CMK (cell line): ENCODE results near the gene ARRB1.

Experiments
- DNase-seq: peaks from one replicate; pipeline ENCODE4 v3.0.0-alpha.2; 2010; ENCODE audit warnings: low read depth

ARRB1 gene

GRCh38 chr11:75273411-75274391 lies 77.8 kb downstream of the ARRB1 start:
- no peak for DNase-seq

- no peak for DNase-seq
Measured at GRCh38 chr11:75272821-75273301, 78.6 kb downstream of the ARRB1 start.

DNA sequence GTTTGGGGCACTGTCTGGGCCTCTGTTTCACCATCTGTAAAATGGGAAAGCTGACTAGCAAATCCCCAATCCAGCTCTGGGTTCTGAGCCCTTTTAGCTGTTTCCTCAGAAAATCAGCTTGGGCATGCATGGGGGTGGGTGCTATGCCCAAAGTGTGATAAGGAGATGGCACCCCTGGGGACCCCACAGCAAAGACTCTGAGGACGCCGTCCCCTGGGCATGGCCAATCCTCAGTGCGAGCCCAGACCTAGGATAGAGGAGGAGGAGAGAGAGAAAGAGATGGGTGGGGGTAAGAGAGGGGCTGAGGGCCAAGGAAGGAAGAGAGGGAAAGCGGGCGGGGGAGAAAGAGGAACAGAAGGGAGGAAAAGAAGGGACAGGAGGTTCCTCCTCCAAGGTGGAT lies 79.1 kb downstream of the ARRB1 start:
- DNase-seq = no peak

DNA sequence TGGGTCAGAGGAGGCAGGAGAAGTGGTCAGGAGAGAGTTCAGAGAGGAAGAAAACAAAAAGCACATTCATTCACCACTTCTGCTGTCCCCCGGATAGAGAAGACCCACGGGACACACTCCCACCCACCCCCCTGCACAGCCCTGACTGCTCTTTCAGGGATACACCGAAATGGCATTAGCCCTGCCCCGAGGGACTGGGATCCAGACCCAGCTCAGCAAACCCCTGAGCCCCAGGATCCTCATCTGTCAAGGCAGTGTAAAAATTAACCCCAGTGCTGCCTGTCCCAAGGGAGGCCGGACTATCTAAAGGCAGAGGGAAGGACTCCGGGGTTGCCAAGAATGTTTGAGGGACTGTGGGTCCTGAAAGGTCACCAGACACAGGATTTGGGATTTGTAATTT lies 79.7 kb downstream of the ARRB1 start:
- no peak for DNase-seq

- DNase-seq = no peak
Measured at GRCh38 chr11:75270896-75271418, 80.5 kb downstream of the ARRB1 start.

DNA sequence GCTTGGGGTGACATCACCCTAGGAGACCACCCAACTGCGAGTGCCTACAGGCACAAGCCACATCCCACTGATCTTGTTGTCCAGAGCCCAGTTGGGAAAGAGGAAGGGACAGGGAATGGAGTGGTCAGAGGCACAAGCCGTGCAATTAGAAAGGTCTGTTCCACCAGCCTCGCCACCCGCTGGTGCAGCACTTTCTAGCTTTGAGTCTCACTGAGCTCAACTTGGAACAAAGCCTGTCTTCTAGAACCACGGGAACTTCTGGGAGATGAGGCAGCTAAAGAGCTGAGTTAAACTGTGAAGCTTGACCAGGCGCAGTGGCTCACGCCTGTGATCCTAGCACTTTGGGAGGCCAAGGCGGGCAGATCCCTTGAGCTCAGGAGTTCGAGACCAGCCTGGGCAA lies 81.6 kb downstream of the ARRB1 start:
- no peak for DNase-seq

GRCh38 chr11:75269367-75269660 lies 82.1 kb downstream of the ARRB1 start:
- no peak for DNase-seq

- no peak for DNase-seq
Measured at GRCh38 chr11:75268626-75269366, 82.7 kb downstream of the ARRB1 start.

GRCh38 chr11:75267171-75267970 lies 84.1 kb downstream of the ARRB1 start:
- no peak for DNase-seq

DNA sequence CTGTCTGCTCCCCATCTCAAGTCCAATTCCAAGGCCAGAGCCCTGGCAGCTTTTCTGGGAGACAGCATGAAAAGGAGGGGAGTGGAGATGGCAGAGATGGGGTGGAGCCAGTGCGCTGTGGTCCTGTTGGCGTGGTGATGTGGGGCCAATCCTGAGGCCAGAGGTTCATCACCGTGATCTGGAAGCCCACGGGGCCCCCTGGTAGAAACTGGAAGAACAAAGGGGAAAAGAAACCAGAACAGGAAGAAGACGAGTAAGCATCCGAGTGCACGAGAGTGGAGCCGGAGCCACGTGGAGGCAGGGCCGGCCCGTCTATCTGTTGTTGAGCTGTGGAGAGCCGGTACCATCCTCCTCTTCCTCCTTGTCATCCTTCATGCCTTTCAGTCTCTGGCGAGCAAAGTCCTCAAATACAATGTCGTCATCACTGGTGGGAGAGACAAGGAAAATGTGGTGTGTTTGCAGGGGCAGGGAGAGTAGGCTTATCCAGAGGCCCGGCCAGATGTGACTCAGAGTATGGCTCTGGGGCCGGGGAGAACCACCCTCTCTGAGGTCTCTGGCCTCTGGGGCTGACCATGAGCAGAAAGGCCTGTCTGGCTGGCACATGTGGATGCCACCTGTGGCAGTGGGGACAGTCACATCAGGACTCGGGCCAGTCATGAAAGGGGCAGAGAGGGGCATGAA lies 85.5 kb downstream of the ARRB1 start:
- no peak for DNase-seq

GRCh38 chr11:75264971-75265370 lies 86.5 kb downstream of the ARRB1 start:
- DNase-seq = no peak

GRCh38 chr11:75264356-75264755 lies 87.1 kb downstream of the ARRB1 start:
- DNase-seq = no peak

DNA sequence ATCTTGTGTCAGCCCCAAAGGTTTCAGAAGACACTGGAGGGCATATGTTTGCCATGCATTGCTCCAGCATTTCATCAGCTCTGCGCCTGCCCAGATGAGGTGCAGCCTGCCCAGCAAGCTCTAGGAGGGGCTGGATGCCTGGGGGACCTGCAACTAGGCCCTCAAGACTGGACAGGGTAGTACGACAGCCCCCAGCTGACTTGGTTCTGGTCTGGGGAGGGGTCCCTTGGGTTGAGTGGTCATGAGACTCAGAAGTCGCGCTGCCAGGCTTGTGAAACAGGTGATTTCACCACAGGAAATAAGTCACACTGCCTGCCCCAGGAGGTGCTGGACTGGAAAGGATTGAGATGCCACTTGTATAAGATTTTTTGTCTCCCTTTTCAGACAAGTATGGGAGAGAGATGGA lies 87.5 kb downstream of the ARRB1 start:
- no peak for DNase-seq

- no peak for DNase-seq
Measured at GRCh38 chr11:75262961-75263852, 88.3 kb downstream of the ARRB1 start.

DNA sequence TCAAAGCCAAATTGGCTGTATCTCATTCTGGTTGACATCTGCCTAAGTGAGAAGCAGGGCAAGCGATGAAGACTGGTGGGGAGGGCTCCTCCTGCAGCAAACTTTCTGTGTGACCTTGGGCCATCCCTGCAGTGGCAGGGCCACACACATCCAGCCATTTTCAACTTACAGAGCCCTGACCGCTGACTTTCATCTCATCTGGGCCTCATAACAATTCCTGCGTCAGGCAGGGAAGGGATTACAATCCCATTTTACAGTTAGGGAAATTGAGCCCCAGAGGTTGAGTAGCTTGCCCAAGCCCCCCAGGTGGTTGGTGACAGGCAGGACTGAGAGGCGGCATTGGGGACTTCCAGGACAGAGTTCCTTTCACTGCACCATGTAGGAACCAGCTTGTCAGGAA lies 89.0 kb downstream of the ARRB1 start:
- no peak for DNase-seq

- no peak for DNase-seq
Measured at GRCh38 chr11:75261902-75262361, 89.5 kb downstream of the ARRB1 start.

DNA sequence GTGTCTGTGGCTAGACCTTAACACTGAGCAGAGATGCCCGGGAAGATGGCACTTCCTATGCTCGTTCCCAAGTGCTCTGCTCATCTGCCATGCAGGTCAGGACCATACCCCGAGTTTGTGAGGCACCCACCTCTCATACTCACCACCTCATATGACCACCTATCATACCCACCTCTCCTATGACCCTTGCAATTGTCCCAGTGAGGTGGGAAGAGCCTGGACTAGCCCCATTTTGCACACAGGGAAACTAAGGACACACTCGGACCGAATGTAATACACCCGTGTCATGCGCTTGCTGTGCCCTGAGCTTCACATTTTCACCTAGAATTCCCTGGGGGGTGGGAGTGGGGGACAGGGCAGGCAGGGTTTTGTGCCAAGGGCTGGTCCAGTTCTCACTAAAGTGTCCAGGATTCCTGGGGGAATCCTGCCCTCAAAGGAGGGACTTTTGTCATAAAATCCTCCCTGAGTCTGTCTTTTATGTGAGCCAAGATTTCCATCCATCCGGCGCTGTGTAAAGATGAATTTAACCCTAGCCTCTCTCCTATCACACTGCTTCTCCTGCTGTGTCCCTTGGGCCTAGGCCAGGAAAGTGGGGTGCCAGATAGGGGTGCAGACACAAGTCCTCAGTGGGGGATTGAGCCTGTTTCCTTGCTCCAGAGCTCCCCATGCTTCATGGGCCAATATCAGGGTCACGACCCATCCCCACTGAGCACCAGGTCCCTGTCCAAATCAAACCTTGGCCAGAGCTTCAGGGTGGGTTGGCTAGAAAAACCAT lies 90.9 kb downstream of the ARRB1 start:
- no peak for DNase-seq

DNA sequence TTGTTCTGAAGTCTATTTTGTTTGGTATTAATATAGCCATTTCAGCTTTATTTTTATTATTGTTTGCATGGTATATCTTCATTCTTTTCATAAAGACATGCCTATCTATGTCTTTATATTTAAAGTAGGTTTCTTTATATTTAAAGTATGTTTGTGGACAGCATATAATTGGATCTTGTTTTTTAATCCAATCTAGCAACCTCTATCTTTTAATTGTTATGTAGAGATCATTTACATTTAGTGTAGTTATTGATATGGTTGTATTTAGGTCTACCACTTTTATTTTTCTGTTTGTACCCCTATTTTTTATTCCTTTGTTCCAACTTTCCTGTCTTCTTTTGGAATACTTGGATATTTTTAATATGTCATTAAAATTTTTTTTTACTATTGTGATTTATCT lies 97.1 kb downstream of the ARRB1 start:
- no peak for DNase-seq

- DNase-seq = no peak
Measured at GRCh38 chr11:75249704-75250103, 101.8 kb downstream of the ARRB1 start.

- DNase-seq = no peak
Measured at GRCh38 chr11:75248924-75249256, 102.6 kb downstream of the ARRB1 start.
